A549 (cell line): Measurements from ENCODE around the gene PSMF1. TPM values are rescaled to one million over a fixed set of nuclear protein-coding genes. Genes with fewer than 3 reads are reported as not detected.

Source experiments
- ATAC-seq, 2 experiments: fragments of 200-7000 bp in 1 of 2; fragments of >200 bp in 1 of 2; cut with Nextera tagmentation in 1 of 2; cut with Tn5 transposase in 1 of 2; 3 replicates each; pipeline versions ENCODE4 v1.8.0 to v1.9.1; 2018 to 2020; ENCODE audit warnings: mild to moderate bottlenecking in 1 of 2, moderate library complexity in 1 of 2
- CTCF ChIA-PET: fragments of 300-600 bp; sonication (Branson Sonifier 250); formaldehyde crosslinking; extraction: SDS; loops from one replicate; lab custom pipeline; 2021; ENCODE audit warnings: antibody characterized with exemption, inconsistent platforms; lab: Yijun Ruan, JAX
- POLR2A ChIA-PET: fragments of 350-600 bp; formaldehyde crosslinking; extraction: SDS; loops from one replicate; lab custom pipeline; 2021; ENCODE audit warnings: antibody characterized with exemption, inconsistent platforms; lab: Yijun Ruan, JAX
- DNase-seq, 2 experiments: peaks; one replicate each; pipeline versions ENCODE4 v3.0.0 to v3.0.0-alpha.2; 2011 to 2016; ENCODE audit warnings: low read depth in 1 of 2, low spot score in 1 of 2
- FAIRE-seq: peaks from 2 replicates; lab custom pipeline; 2011; peaks lifted over from hg19 to GRCh38; lab: Jason Lieb, UNC
- H3K27ac ChIP-seq, 2 experiments: fragments of >200 bp; sonication (Bioruptor Twin); formaldehyde crosslinking; 3 replicates each; pipeline ENCODE4 v1.5.1; 2016 to 2017
- H3K4me1 ChIP-seq: fragments of >200 bp; sonication (Bioruptor Twin); formaldehyde crosslinking; 3 replicates; pipeline ENCODE4 v1.6.1; 2016
- H3K4me2 ChIP-seq: fragments of >200 bp; sonication (Bioruptor Twin); formaldehyde crosslinking; 3 replicates; pipeline ENCODE4 v1.6.1; 2016
- H3K4me3 ChIP-seq: fragments of >200 bp; sonication (Bioruptor Twin); formaldehyde crosslinking; 3 replicates; pipeline ENCODE4 v1.5.1; 2016
- H3K9me3 ChIP-seq: fragments of >200 bp; sonication (Bioruptor Twin); formaldehyde crosslinking; 3 replicates; pipeline ENCODE4 v1.6.1; 2016
- ATOH8 ChIP-seq: fragments of 250-450 bp; sonication (Bioruptor Pico); IDR thresholded peaks from 2 replicates; pipeline ENCODE4 v1.5.0; 2020; ENCODE audit warnings: low read depth, mild to moderate bottlenecking, moderate library complexity
- BHLHE40 ChIP-seq: IDR thresholded peaks from 2 replicates; pipeline ENCODE4 v1.6.1; 2012; ENCODE audit warnings: low read depth, low read length, inconsistent platforms
- CBX2 ChIP-seq: fragments of 200-600 bp; sonication (generic); IDR thresholded peaks from 2 replicates; pipeline ENCODE4 v1.6.1; 2016; ENCODE audit warnings: low read depth, mild to moderate bottlenecking, borderline replicate concordance
- CHD4 ChIP-seq: fragments of 200-600 bp; sonication (generic); IDR thresholded peaks from 2 replicates; pipeline ENCODE4 v1.6.1; 2016; ENCODE audit warnings: antibody characterized with exemption, mild to moderate bottlenecking, borderline replicate concordance
- ELK1 ChIP-seq: fragments of 150-350 bp; IDR thresholded peaks from 2 replicates; pipeline ENCODE4 v1.6.1; 2014; ENCODE audit warnings: low read depth, mild to moderate bottlenecking, low read length
- EP300 ChIP-seq, 2 experiments: fragments of >200 bp; sonication (Bioruptor Twin); formaldehyde crosslinking; IDR thresholded peaks; 2 replicates in 1 of 2; 3 replicates in 1 of 2; pipeline ENCODE4 v1.6.1; 2016 to 2017
- FOSB ChIP-seq: fragments of 250-450 bp; sonication (Bioruptor Pico); IDR thresholded peaks from 2 replicates; pipeline ENCODE4 v1.5.0; 2020; ENCODE audit warnings: mild to moderate bottlenecking, moderate library complexity
- FOSL2 ChIP-seq, 2 experiments: fragments of 450-650 bp in 1 of 2; fragments of >200 bp in 1 of 2; sonication (Bioruptor Twin) in 1 of 2; formaldehyde crosslinking; IDR thresholded peaks; 2 replicates each; pipeline versions ENCODE4 v1.5.0 to v1.6.1; 2016 to 2020; ENCODE audit warnings: mild to moderate bottlenecking in 1 of 2, moderate library complexity in 1 of 2
- FOXS1 ChIP-seq: fragments of 250-450 bp; sonication (Bioruptor Pico); IDR thresholded peaks from 2 replicates; pipeline ENCODE4 v1.5.0; 2020; ENCODE audit warnings: mild to moderate bottlenecking, moderate library complexity
- GATA3 ChIP-seq: IDR thresholded peaks from 2 replicates; pipeline ENCODE4 v1.6.1; 2012; ENCODE audit warnings: borderline replicate concordance
- HES2 ChIP-seq: fragments of >200 bp; sonication (Bioruptor Twin); formaldehyde crosslinking; IDR thresholded peaks from 2 replicates; pipeline ENCODE4 v1.6.1; 2016
- HEYL ChIP-seq: fragments of 250-450 bp; sonication (Bioruptor Pico); IDR thresholded peaks from 2 replicates; pipeline ENCODE4 v1.8.0; 2021; ENCODE audit warnings: mild to moderate bottlenecking, moderate library complexity
- HOXB13 ChIP-seq: fragments of 250-450 bp; sonication (Bioruptor Pico); IDR thresholded peaks from 2 replicates; pipeline ENCODE4 v1.5.0; 2020; ENCODE audit warnings: low read depth, mild to moderate bottlenecking, moderate library complexity
- JUN ChIP-seq, 2 experiments: fragments of >200 bp; sonication (Bioruptor Twin); formaldehyde crosslinking; IDR thresholded peaks; 2 replicates in 1 of 2; 3 replicates in 1 of 2; pipeline ENCODE4 v1.6.1; 2016 to 2017
- JUNB ChIP-seq: fragments of >200 bp; sonication (Bioruptor Twin); formaldehyde crosslinking; IDR thresholded peaks from 2 replicates; pipeline ENCODE4 v1.6.1; 2016
- KDM1A ChIP-seq: fragments of 200-600 bp; sonication (generic); IDR thresholded peaks from 2 replicates; pipeline ENCODE4 v1.6.1; 2016; ENCODE audit warnings: low read depth, mild to moderate bottlenecking
- MAFK ChIP-seq: fragments of 450-650 bp; IDR thresholded peaks from 2 replicates; pipeline ENCODE4 v1.6.1; 2014; ENCODE audit not compliant: partially characterized antibody
- NPAS2 ChIP-seq: fragments of 250-450 bp; sonication (Bioruptor Pico); IDR thresholded peaks from 2 replicates; pipeline ENCODE4 v1.8.0; 2022; ENCODE audit warnings: mild to moderate bottlenecking, moderate library complexity, borderline replicate concordance
- NR3C1 ChIP-seq: fragments of >200 bp; sonication (Bioruptor Twin); formaldehyde crosslinking; IDR thresholded peaks from 3 replicates; pipeline ENCODE4 v1.6.1; 2017
- PBX3 ChIP-seq: IDR thresholded peaks from 2 replicates; pipeline ENCODE4 v1.6.1; 2012
- POLR2AphosphoS2 ChIP-seq: conservative IDR thresholded peaks from 2 replicates; pipeline ENCODE4 v1.6.1; 2012; ENCODE audit warnings: low read length, improper control_type of control experiment, inconsistent platforms
- RAD21 ChIP-seq, 2 experiments: fragments of >200 bp in 1 of 2; sonication (Bioruptor Twin) in 1 of 2; formaldehyde crosslinking in 1 of 2; IDR thresholded peaks in 1 of 2; conservative IDR thresholded peaks in 1 of 2; 2 replicates in 1 of 2; 3 replicates in 1 of 2; pipeline ENCODE4 v1.6.1; 2012 to 2018; ENCODE audit warnings: inconsistent platforms in 1 of 2
- REST ChIP-seq: fragments of 200-600 bp; sonication (generic); IDR thresholded peaks from 2 replicates; pipeline ENCODE4 v1.6.1; 2016; ENCODE audit warnings: antibody characterized with exemption, mild to moderate bottlenecking, moderate library complexity
- TFCP2L1 ChIP-seq: fragments of 250-450 bp; sonication (Bioruptor Pico); IDR thresholded peaks from 2 replicates; pipeline ENCODE4 v1.5.0; 2021; ENCODE audit warnings: mild to moderate bottlenecking
- TP53 ChIP-seq: fragments of 250-450 bp; sonication (Bioruptor Pico); IDR thresholded peaks from 2 replicates; pipeline ENCODE4 v1.5.0; 2021; ENCODE audit warnings: mild to moderate bottlenecking, moderate library complexity
- USF2 ChIP-seq: fragments of 450-650 bp; IDR thresholded peaks from 2 replicates; pipeline ENCODE4 v1.6.1; 2014; ENCODE audit warnings: antibody characterized with exemption
- ZC3H11A ChIP-seq: fragments of 450-650 bp; IDR thresholded peaks from 2 replicates; pipeline ENCODE4 v1.6.1; 2014; ENCODE audit warnings: antibody characterized with exemption, mild to moderate bottlenecking
- WGBS: methylation state at CpG from one replicate; pipeline ENCODE4 v1.1.6; 2017; ENCODE audit errors: missing lambda C conversion rate; 5-methylcytosine and 5-hydroxymethylcytosine counted together
- polyA plus RNA-seq, 4 experiments: library from polyadenylated mRNA; depleted of rRNA in 3 of 4; stranded (reverse); fragments of >200 nt; fragmentation: RNase III in 1 of 4; extraction: RNeasy Plus Mini Kit Qiagen cat#74134 plus additional on column Dnase treatment in 1 of 4; gene quantifications; 2 replicates in 3 of 4; 3 replicates in 1 of 4; pipeline ENCODE4 v1.2.3, GENCODE V29; 2011 to 2017

The PSMF1 gene
- polyA plus RNA-seq, 2 of the 4 experiments (the other 2 are of a cell fraction): 123 to 157 TPM

GRCh38 chr20:1160991-1161390 is 42.6 kb downstream of the PSMF1 start:
- no peak overlapping the region for H3K27ac ChIP-seq
- ChIA-PET CTCF (interaction anchor here (0.8 to 1.5 kb wide), 3 partner anchors 10 to 205 kb away, joined by 3 to 4 read pairs (median 3); no protein-coding TSS in a partner anchor), POLR2A (no interaction called here)
- TF ChIP-seq CHD4: no peak
- TF ChIP-seq NPAS2 (CRISPR knock-in tag): no peak
- TF ChIP-seq RAD21 (conservative IDR thresholded peaks at IDR 0.05 in 1 of 2, IDR thresholded peaks at IDR 0.05 in 1 of 2): no peak
- no peak for TF ChIP-seq JUN (IDR thresholded peaks at IDR 0.05)
- no peak for TF ChIP-seq ZC3H11A
- no peak for TF ChIP-seq REST
- no peak for TF ChIP-seq TFCP2L1 (CRISPR knock-in tag)
- no peak for TF ChIP-seq BHLHE40
- no peak for TF ChIP-seq JUNB
- TF ChIP-seq HES2: no peak
- no peak for TF ChIP-seq EP300 (IDR thresholded peaks at IDR 0.05)
- no peak for TF ChIP-seq CBX2
- TF ChIP-seq MAFK: no peak
- no peak for TF ChIP-seq PBX3
- ATAC-seq (no peak), DNase-seq (no peak), FAIRE-seq (no peak)
- no peaks in the 10 kb centered on the region for H3K4me1 ChIP-seq
- H3K9me3 ChIP-seq: no peaks in the 10 kb centered on the region
- H3K4me2 ChIP-seq: no peak overlapping the region
- H3K4me3 ChIP-seq: no peak overlapping the region
- whole genome bisulfite sequencing: 98% methylated on average over 12 of the region's 12 CpGs

- no peak for TF ChIP-seq GATA3
- TF ChIP-seq KDM1A: no peak
- no peak for TF ChIP-seq FOSL2 (IDR thresholded peaks at IDR 0.05)
- TF ChIP-seq FOSL2 (CRISPR knock-in tag; IDR thresholded peaks at IDR 0.05): no peak
- no peak for TF ChIP-seq HEYL (CRISPR knock-in tag)
- TF ChIP-seq FOSB (CRISPR knock-in tag): no peak
- TF ChIP-seq HOXB13 (CRISPR knock-in tag): no peak
- no peak for DNase-seq
- H3K4me3 ChIP-seq: no peak overlapping the region
- no peaks in the 10 kb centered on the region for H3K4me1 ChIP-seq
- ChIA-PET CTCF (interaction anchor here (1.1 to 1.5 kb wide), 4 partner anchors 14 to 207 kb away, joined by 3 to 4 read pairs (median 3); no protein-coding TSS in a partner anchor), POLR2A (no interaction called here)
- no peak overlapping the region for H3K4me2 ChIP-seq
- no peak for FAIRE-seq
- WGBS: 91% methylated on average over 6 of the region's 6 CpGs
- ATAC-seq: no peak
- H3K27ac ChIP-seq: no peak overlapping the region
- H3K9me3 ChIP-seq: no peaks in the 10 kb centered on the region
These were observed 44.7 kb downstream of the PSMF1 start for GRCh38 chr20:1163105-1163504.

GRCh38 chr20:1163653-1164052 is 45.3 kb downstream of the PSMF1 start:
- H3K27ac ChIP-seq: no peak overlapping the region
- H3K9me3 ChIP-seq: no peaks in the 10 kb centered on the region
- no peak for FAIRE-seq
- no peak overlapping the region for H3K4me3 ChIP-seq
- H3K4me1 ChIP-seq: no peaks in the 10 kb centered on the region
- no peak for DNase-seq
- no peak overlapping the region for H3K4me2 ChIP-seq
- ATAC-seq: no peak
- 73% methylated on average over 2 of the region's 2 CpGs for WGBS
- ChIA-PET CTCF (interaction anchor here (0.8 to 1.5 kb wide), 3 partner anchors 14 to 22 kb away, joined by 3 to 4 read pairs (median 3); no protein-coding TSS in a partner anchor), POLR2A (no interaction called here)
- TF ChIP-seq CBX2: no peak
- no peak for TF ChIP-seq TP53 (CRISPR knock-in tag)
- no peak for TF ChIP-seq NR3C1
- TF ChIP-seq POLR2AphosphoS2: no peak
- TF ChIP-seq FOXS1: no peak
- no peak for TF ChIP-seq BHLHE40
- no peak for TF ChIP-seq ATOH8 (CRISPR knock-in tag)
- no peak for TF ChIP-seq CHD4
- no peak for TF ChIP-seq FOSB (CRISPR knock-in tag)
- no peak for TF ChIP-seq USF2
- TF ChIP-seq ELK1: no peak
- no peak for TF ChIP-seq EP300 (IDR thresholded peaks at IDR 0.05)
